Measurements from ENCODE around the gene MIER3. TPM values are rescaled to one million over a fixed set of nuclear protein-coding genes. Genes with fewer than 3 reads are reported as not detected.

MIER3 gene
- total and polyA plus RNA-seq, 8 donors, result 3.9 to 30.8 (median 8.9) TPM

GRCh38 chr5:56984445-56984844 is 32.5 kb upstream of the MIER3 start:
- H3K27ac ChIP-seq, result no peak overlapping the region
- WGBS, 5 donors, result 16 to 52% (median 38%) methylated on average over 1 of the region's 1 CpG
- TF ChIP-seq POLR2AphosphoS5 (IDR thresholded peaks at IDR 0.05) (no peak), CTCF (IDR thresholded peaks at IDR 0.05) (no peak), POLR2A (IDR thresholded peaks at IDR 0.05) (no peak), EP300 (IDR thresholded peaks at IDR 0.05) (no peak)
- peaks cover 0 to 9% (median 3%) of the 10 kb centered on the region in 4 donors for H3K4me1 ChIP-seq
- DNase-seq, result no peak
- peaks cover 0 to 30% (median 6%) of the 10 kb centered on the region in 3 donors for H3K27me3 ChIP-seq
- H3K9me3 ChIP-seq, result no peaks in the 10 kb centered on the region
- intact Hi-C loops (cut with DNase I; ENCODE audit: low total_unique reads), result no loop called here
- H3K36me3 ChIP-seq, result no peaks in the 10 kb centered on the region
- no peak overlapping the region for H3K4me3 ChIP-seq

- no peaks in the 10 kb centered on the region for H3K9me3 ChIP-seq
- peaks cover 0 to 9% (median 3%) of the 10 kb centered on the region in 4 donors for H3K4me1 ChIP-seq
- no peaks in the 10 kb centered on the region for H3K36me3 ChIP-seq
- 11 to 41% (median 25%) methylated on average over 1 of the region's 1 CpG for WGBS, 5 donors
- H3K4me3 ChIP-seq, result no peak overlapping the region
- DNase-seq, result peak in 1 of 2 donors; percentile 47
- intact Hi-C loops (cut with DNase I; ENCODE audit: low total_unique reads), result no loop called here
- peaks cover 0 to 37% (median 6%) of the 10 kb centered on the region in 3 donors for H3K27me3 ChIP-seq
- H3K27ac ChIP-seq, result no peak overlapping the region
- TF ChIP-seq POLR2AphosphoS5 (IDR thresholded peaks at IDR 0.05), result peak in 2 of 3 donors; percentile 54 to 80
- TF ChIP-seq POLR2A (IDR thresholded peaks at IDR 0.05), result no peak
- TF ChIP-seq EP300 (IDR thresholded peaks at IDR 0.05), result no peak
- TF ChIP-seq CTCF (IDR thresholded peaks at IDR 0.05), result no peak
These were observed 31.9 kb upstream of the MIER3 start for GRCh38 chr5:56983593-56984361.

- 78 to 86% (median 79%) methylated on average over 4 of the region's 4 CpGs for WGBS, 5 donors
- H3K9me3 ChIP-seq, result no peaks in the 10 kb centered on the region
These were observed 29.8 kb upstream of the MIER3 start for GRCh38 chr5:56981548-56982315.

More at GRCh38 chr5:56981548-56982315, 29.8 kb upstream of the MIER3 start:
- intact Hi-C loops (cut with DNase I; ENCODE audit: low total_unique reads), result no loop called here
- Histone ChIP-seq H3K4me3 (no peak overlapping the region), H3K27me3 (peaks cover 0 to 38% (median 6%) of the 10 kb centered on the region in 3 donors), H3K27ac (no peak overlapping the region), H3K4me1 (peaks cover 0 to 9% (median 3%) of the 10 kb centered on the region in 4 donors), H3K36me3 (no peaks in the 10 kb centered on the region)
- no peak for DNase-seq
- no peak for TF ChIP-seq CTCF (IDR thresholded peaks at IDR 0.05)
